Measurements from ENCODE around the gene DNAL1.

- TF ChIP-seq POLR2AphosphoS5 (IDR thresholded peaks at IDR 0.05; ENCODE audit: low read depth, low read length) (no peak), SPI1 (IDR thresholded peaks at IDR 0.05; ENCODE audit: low read depth, low read length) (no peak), TAF1 (IDR thresholded peaks at IDR 0.05; ENCODE audit: low read depth, low read length) (no peak), POLR2A (IDR thresholded peaks at IDR 0.05; ENCODE audit: low read depth, low read length) (no peak)
Measured at GRCh38 chr14:73727166-73727565, 82.4 kb downstream of the DNAL1 start.

All from GM12891 (cell line).